IMR-90 (cell line): Measurements from ENCODE around the gene TUBA3E. TPM values are rescaled to one million over a fixed set of nuclear protein-coding genes. Genes with fewer than 3 reads are reported as not detected.
"Not testable (repeated sequence)": the region's sequence is repeated elsewhere in the genome, so short reads cannot be mapped to it uniquely, and the experiment has no call there.

ENCODE experiments used
- ATAC-seq: fragments of 200-7000 bp; cut with Tn5 transposase; 2 replicates; pipeline ENCODE4 v1.9.1; 2020; ENCODE audit warnings: low read depth, mild to moderate bottlenecking, moderate library complexity
- BruUV-seq: library from RNA; stranded (reverse); fragments of 400-500 nt; replicated peaks from 2 replicates; lab custom pipeline; 2021; lab: Mats Ljungman, UMichigan
- CTCF ChIA-PET: fragments of 300-600 bp; formaldehyde crosslinking; extraction: SDS; loops from one replicate; lab custom pipeline; 2021; ENCODE audit warnings: antibody characterized with exemption; lab: Yijun Ruan, JAX
- POLR2A ChIA-PET: fragments of 300-600 bp; sonication (Branson Sonifier 250); formaldehyde crosslinking; loops from one replicate; lab custom pipeline; 2022; ENCODE audit warnings: antibody characterized with exemption; ENCODE audit not compliant: unreplicated experiment; lab: Charles Lee
- DNase-seq: peaks from one replicate; pipeline ENCODE4 v3.0.0; 2013
- H2AFZ ChIP-seq: replicated peaks from 2 replicates; pipeline ENCODE3; 2013; ENCODE audit warnings: low read length, mild to moderate bottlenecking; ENCODE audit not compliant: poor library complexity
- H2AK5ac ChIP-seq: 2 replicates; pipeline ENCODE4 v1.6.1; 2013; ENCODE audit warnings: low read depth, low read length, inconsistent platforms
- H2AK9ac ChIP-seq: replicated peaks from 2 replicates; pipeline ENCODE3; 2013; ENCODE audit warnings: mild to moderate bottlenecking, low read depth, low read length, moderate library complexity; ENCODE audit not compliant: poor library complexity
- H2BK120ac ChIP-seq: 2 replicates; pipeline ENCODE4 v1.6.1; 2013; ENCODE audit warnings: low read depth, low read length, inconsistent platforms
- H2BK15ac ChIP-seq: 3 replicates; pipeline ENCODE4 v1.6.1; 2013; ENCODE audit warnings: low read depth, low read length, inconsistent platforms
- H2BK20ac ChIP-seq: 2 replicates; pipeline ENCODE4 v1.6.1; 2013; ENCODE audit warnings: low read depth, mild to moderate bottlenecking, inconsistent platforms, low read length, moderate library complexity
- H2BK5ac ChIP-seq: 2 replicates; pipeline ENCODE4 v1.6.1; 2013; ENCODE audit warnings: mild to moderate bottlenecking, low read depth, low read length, inconsistent platforms; ENCODE audit not compliant: poor library complexity, severe bottlenecking
- H3K14ac ChIP-seq: replicated peaks from 2 replicates; pipeline ENCODE4 v1.6.1; 2013; ENCODE audit warnings: low read depth, low read length, inconsistent platforms
- H3K18ac ChIP-seq: 2 replicates; pipeline ENCODE4 v1.6.1; 2013; ENCODE audit warnings: low read depth, low read length, control low read depth
- H3K23ac ChIP-seq: 2 replicates; pipeline ENCODE4 v1.6.1; 2013; ENCODE audit warnings: low read depth, low read length, inconsistent platforms
- H3K27ac ChIP-seq: 2 replicates; pipeline ENCODE4 v1.5.1; 2013; ENCODE audit warnings: mild to moderate bottlenecking, control low read depth, low read length; ENCODE audit not compliant: insufficient read depth
- H3K27me3 ChIP-seq: 2 replicates; pipeline ENCODE4 v1.6.1; 2013; ENCODE audit warnings: low read length; ENCODE audit not compliant: control insufficient read depth, insufficient read depth
- H3K36me3 ChIP-seq: 2 replicates; pipeline ENCODE4 v1.6.1; 2013; ENCODE audit warnings: low read length, mixed read lengths; ENCODE audit not compliant: control insufficient read depth, insufficient read depth
- H3K4ac ChIP-seq: 2 replicates; pipeline ENCODE4 v1.6.1; 2013; ENCODE audit warnings: low read depth, low read length, inconsistent platforms
- H3K4me1 ChIP-seq: 2 replicates; pipeline ENCODE4 v1.6.1; 2013; ENCODE audit warnings: low read length, mixed read lengths; ENCODE audit not compliant: control insufficient read depth, insufficient read depth
- H3K4me2 ChIP-seq: 2 replicates; pipeline ENCODE4 v1.6.1; 2013; ENCODE audit warnings: low read depth, mild to moderate bottlenecking, control low read depth, low read length, moderate library complexity
- H3K4me3 ChIP-seq: 2 replicates; pipeline ENCODE4 v1.5.1; 2013; ENCODE audit warnings: low read depth, mild to moderate bottlenecking, control low read depth, low read length, moderate library complexity; ENCODE audit not compliant: insufficient read depth
- H3K56ac ChIP-seq: 2 replicates; pipeline ENCODE4 v1.6.1; 2013; ENCODE audit warnings: low read length, inconsistent platforms; ENCODE audit not compliant: insufficient read depth; ENCODE audit errors: extremely low read depth
- H3K79me1 ChIP-seq, 2 experiments: 2 replicates each; pipeline ENCODE4 v1.6.1; 2013; ENCODE audit warnings: low read length in 2 of 2, inconsistent platforms in 1 of 2, low read depth in 1 of 2
- H3K9ac ChIP-seq: 2 replicates; pipeline ENCODE4 v1.6.1; 2013; ENCODE audit warnings: low read depth, low read length, control low read depth
- H3K9me1 ChIP-seq: 2 replicates; pipeline ENCODE4 v1.6.1; 2013; ENCODE audit warnings: low read length, inconsistent platforms; ENCODE audit not compliant: insufficient read depth
- H3K9me3 ChIP-seq: 2 replicates; pipeline ENCODE4 v1.6.1; 2013; ENCODE audit warnings: low read length; ENCODE audit not compliant: control insufficient read depth, insufficient read depth
- H4K20me1 ChIP-seq: 2 replicates; pipeline ENCODE4 v1.6.1; 2013; ENCODE audit warnings: low read length, inconsistent platforms; ENCODE audit not compliant: insufficient read depth
- H4K5ac ChIP-seq: 2 replicates; pipeline ENCODE4 v1.6.1; 2013; ENCODE audit warnings: mild to moderate bottlenecking, low read depth, low read length, control low read depth
- H4K8ac ChIP-seq, 2 experiments: 2 replicates each; pipeline ENCODE4 v1.6.1; 2013; ENCODE audit warnings: low read depth in 2 of 2, low read length in 2 of 2, control low read depth in 1 of 2, inconsistent platforms in 1 of 2
- H4K91ac ChIP-seq: 2 replicates; pipeline ENCODE4 v1.6.1; 2013; ENCODE audit warnings: low read depth, low read length, inconsistent platforms; ENCODE audit not compliant: insufficient read depth
- WGBS, 2 experiments: methylation state at CpG; one replicate each; pipeline versions ENCODE4 v1.1.5 to v1.1.7; 2013; ENCODE audit warnings: missing lambda C conversion rate in 2 of 2; ENCODE audit not compliant: insufficient read length in 1 of 2; ENCODE audit errors: extremely low coverage in 2 of 2; 5-methylcytosine and 5-hydroxymethylcytosine counted together
- dilution Hi-C: fragments of 300-500 bp; cut with HindIII; formaldehyde crosslinking; loops from one replicate; pipeline ENCODE4 v1.14.3; 2018; ENCODE audit warnings: low sequenced_read_pairs; ENCODE audit not compliant: unreplicated experiment
- in situ Hi-C: fragments of 300-500 bp; cut with MboI; formaldehyde crosslinking; loops from 3 replicates; pipeline ENCODE4 v1.14.3; 2019; ENCODE audit warnings: low sequenced_read_pairs, inconsistent platforms, mixed read lengths
- intact Hi-C: fragments of 100-400 bp; cut with micrococcal nuclease; formaldehyde crosslinking; loops from 2 replicates; pipeline ENCODE4 v1.10.0; 2022
- polyA plus RNA-seq, 3 experiments: library from polyadenylated mRNA; depleted of rRNA; stranded (reverse); fragments of >200 nt; gene quantifications; 2 replicates each; pipeline ENCODE4 v1.2.3, GENCODE V29; 2012; ENCODE audit warnings: low replicate concordance in 1 of 3
- total RNA-seq: library from RNA; depleted of rRNA; stranded (reverse); fragments of >200 nt; gene quantifications from 2 replicates; pipeline ENCODE4 v1.2.3, GENCODE V29; 2012

The TUBA3E gene
- total and polyA plus RNA-seq, 2 of the 4 experiments (the other 2 are of a cell fraction) = not detected

GRCh38 chr2:130230907-130231306 lies 32.7 kb upstream of the TUBA3E start:
- 100% methylated on average over 3 of the region's 15 CpGs; no CpG with 5 or more reads in 1 of the 2 experiments for WGBS, 2 experiments
- H4K5ac ChIP-seq, H4K91ac ChIP-seq, BruUV-seq, H3K56ac ChIP-seq, H3K36me3 ChIP-seq, POLR2A ChIA-PET, H3K79me1 ChIP-seq, H3K14ac ChIP-seq, H3K23ac ChIP-seq, H3K27ac ChIP-seq, dilution Hi-C loops, H3K9me3 ChIP-seq, H4K8ac ChIP-seq, H3K4me1 ChIP-seq, H3K4me3 ChIP-seq, H2AK9ac ChIP-seq, intact Hi-C loops, H2AFZ ChIP-seq, H2BK20ac ChIP-seq, H3K18ac ChIP-seq, H3K4me2 ChIP-seq, CTCF ChIA-PET, H3K4ac ChIP-seq, H3K9me1 ChIP-seq, H2BK5ac ChIP-seq, H3K27me3 ChIP-seq, H2BK120ac ChIP-seq, DNase-seq, H2BK15ac ChIP-seq, in situ Hi-C loops, H4K20me1 ChIP-seq, H3K9ac ChIP-seq, ATAC-seq, H2AK5ac ChIP-seq: not testable (repeated sequence)

- H3K23ac ChIP-seq, CTCF ChIA-PET, H4K5ac ChIP-seq, H3K18ac ChIP-seq, H4K8ac ChIP-seq, H3K36me3 ChIP-seq, H3K27ac ChIP-seq, H3K4me1 ChIP-seq, H3K4me3 ChIP-seq, H2AK5ac ChIP-seq, H4K91ac ChIP-seq, H2BK20ac ChIP-seq, H3K9ac ChIP-seq, dilution Hi-C loops, H3K56ac ChIP-seq, H3K79me1 ChIP-seq, H3K9me3 ChIP-seq, H2BK5ac ChIP-seq, DNase-seq, H3K4ac ChIP-seq, H3K27me3 ChIP-seq, H4K20me1 ChIP-seq, ATAC-seq, intact Hi-C loops, H3K9me1 ChIP-seq, H2BK120ac ChIP-seq, H3K4me2 ChIP-seq, H2AFZ ChIP-seq, H2AK9ac ChIP-seq, H2BK15ac ChIP-seq, in situ Hi-C loops, H3K14ac ChIP-seq, POLR2A ChIA-PET, BruUV-seq: not testable (repeated sequence)
- WGBS, 2 experiments = no CpG with 5 or more reads among the region's 18 CpGs
Observed at GRCh38 chr2:130230376-130230775, 32.1 kb upstream of the TUBA3E start.
